Activated T-helper 1 cell treated with anti-CD3 and anti-CD28 coated beads, Interleukin-12 subunit alpha, Interleukin-12 subunit beta, Interleukin-2, Interleukin-4 antibody, amounts not matched to agents 30 ng/mL and 10 ng/mL and 1 ng/mL, durations not matched to agents 14 hours and 24 hours and 36 hours (primary cell): ENCODE results near the gene CDK5RAP2. TPM values are rescaled to one million over a fixed set of nuclear protein-coding genes. Genes with fewer than 3 reads are reported as not detected.

Source experiments
- DNase-seq: peaks from one replicate; pipeline ENCODE4 v3.0.0; 2021; ENCODE audit warnings: low spot score
- H3K27ac Mint-ChIP-seq: one replicate; pipeline ENCODE4 v1.8.0; 2021; ENCODE audit warnings: mild to moderate bottlenecking, mixed read lengths
- H3K27me3 Mint-ChIP-seq: one replicate; pipeline ENCODE4 v1.8.0; 2022; ENCODE audit warnings: mild to moderate bottlenecking, moderate library complexity, mixed read lengths; ENCODE audit not compliant: insufficient read depth
- H3K36me3 Mint-ChIP-seq: one replicate; pipeline ENCODE4 v1.8.0; 2021; ENCODE audit warnings: low read depth, mixed read lengths
- H3K4me1 Mint-ChIP-seq: one replicate; pipeline ENCODE4 v1.8.0; 2021; ENCODE audit warnings: low read depth, mixed read lengths
- H3K4me3 Mint-ChIP-seq: one replicate; pipeline ENCODE4 v1.8.0; 2021; ENCODE audit warnings: mild to moderate bottlenecking, moderate library complexity, mixed read lengths
- H3K9me3 Mint-ChIP-seq: one replicate; pipeline ENCODE4 v1.8.0; 2021; ENCODE audit warnings: mixed read lengths
- intact Hi-C: fragments of 100-400 bp; cut with micrococcal nuclease; formaldehyde crosslinking; loops from one replicate; pipeline ENCODE4 v1.15.1; 2024
- total RNA-seq: library from RNA; stranded (reverse); gene quantifications from 2 replicates; pipeline ENCODE4 v1.2.3, GENCODE V29; 2022

Gene CDK5RAP2
- total RNA-seq, 1 donor from 2014 or later = 60.3 TPM

DNA sequence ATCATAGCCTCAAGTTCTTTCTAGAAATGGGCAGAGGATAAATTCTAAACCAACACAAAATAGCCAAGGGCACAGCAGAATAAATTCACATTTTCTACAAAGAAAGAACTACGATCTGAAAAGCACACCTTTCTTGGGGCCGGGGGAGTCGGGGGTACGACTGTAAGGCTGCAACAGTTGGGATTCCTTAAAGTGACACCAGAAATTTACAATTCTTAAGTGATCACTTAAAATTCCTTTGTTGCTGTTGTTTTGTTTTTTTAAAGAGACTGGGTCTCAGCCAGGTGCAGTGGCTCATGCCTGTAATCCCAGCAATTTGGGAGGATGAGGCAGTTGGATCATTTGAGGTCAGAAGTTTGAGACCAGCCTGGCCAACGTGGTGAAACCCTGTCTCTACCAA, 95.8 kb downstream of the CDK5RAP2 start:
- Mint-ChIP-seq H3K4me1 (no peaks in the 10 kb centered on the region), H3K27ac (no peak overlapping the region), H3K9me3 (no peaks in the 10 kb centered on the region), H3K36me3 (peaks cover 28% of the 10 kb centered on the region), H3K4me3 (no peak overlapping the region), H3K27me3 (no peaks in the 10 kb centered on the region)
- intact Hi-C loops = no loop called here
- DNase-seq = no peak

DNA sequence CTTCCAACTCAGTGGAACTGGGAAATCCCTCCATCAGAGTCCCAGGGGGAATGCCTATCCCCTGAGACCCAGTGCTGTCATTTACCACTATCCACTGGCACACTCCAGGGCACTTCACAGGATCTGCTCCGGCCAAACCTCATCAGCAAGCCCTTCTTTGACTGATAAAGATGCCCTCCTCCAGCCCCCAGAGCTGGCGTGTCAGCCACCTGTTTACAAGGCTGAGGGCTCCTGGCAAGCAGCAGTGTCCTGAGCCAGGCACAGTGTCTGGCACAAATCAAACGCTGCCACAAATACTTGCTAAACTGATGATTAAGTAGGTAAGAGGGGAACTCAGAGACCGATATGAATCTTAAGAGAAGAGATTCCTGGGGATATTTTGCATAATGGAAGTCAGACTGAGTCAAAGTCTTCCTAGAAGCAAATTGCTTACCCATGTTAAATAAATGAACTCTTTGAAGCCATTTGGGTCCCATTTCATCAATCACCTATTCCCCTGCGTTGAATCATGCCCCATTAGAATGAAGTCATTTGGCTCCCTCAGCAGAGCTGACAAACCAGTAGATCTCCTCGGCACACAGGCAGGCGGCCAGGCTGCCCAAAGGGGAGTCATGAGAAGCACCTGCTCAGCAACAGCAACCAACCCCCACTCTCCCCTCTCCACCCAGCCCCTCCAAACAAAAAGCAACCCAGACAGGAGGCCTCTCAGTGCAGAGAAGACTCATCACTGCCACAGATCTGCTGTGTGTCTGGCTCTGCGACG, 97.4 kb downstream of the CDK5RAP2 start:
- Mint-ChIP-seq H3K9me3 (no peaks in the 10 kb centered on the region), H3K4me3 (no peak overlapping the region), H3K36me3 (peaks cover 20% of the 10 kb centered on the region), H3K27me3 (no peaks in the 10 kb centered on the region), H3K27ac (peak overlapping the region; percentile 53), H3K4me1 (no peaks in the 10 kb centered on the region)
- intact Hi-C loops = no loop called here
- DNase-seq = no peak

DNA sequence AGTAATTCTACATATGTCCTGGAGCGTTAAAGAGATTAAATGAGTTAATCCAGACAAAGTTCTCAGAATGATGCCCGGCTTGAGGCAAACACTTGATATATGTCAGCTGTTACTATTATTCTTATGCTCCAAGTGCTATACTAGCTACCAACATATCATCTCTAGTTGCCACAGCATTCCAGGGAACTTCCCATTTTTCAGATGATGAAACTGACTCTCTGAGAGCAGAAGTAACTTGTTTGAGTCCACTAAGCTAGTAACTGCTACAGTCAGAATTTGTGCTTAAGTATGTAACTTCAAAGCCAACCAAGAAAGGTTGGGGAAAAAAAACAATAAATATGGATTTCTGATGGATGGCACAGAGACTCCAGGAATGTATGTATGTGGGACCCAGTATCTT, 98.1 kb downstream of the CDK5RAP2 start:
- Mint-ChIP-seq H3K27me3 (no peaks in the 10 kb centered on the region), H3K4me1 (no peaks in the 10 kb centered on the region), H3K36me3 (peaks cover 20% of the 10 kb centered on the region), H3K9me3 (no peaks in the 10 kb centered on the region), H3K27ac (no peak overlapping the region), H3K4me3 (no peak overlapping the region)
- intact Hi-C loops = no loop called here
- DNase-seq = no peak

DNA sequence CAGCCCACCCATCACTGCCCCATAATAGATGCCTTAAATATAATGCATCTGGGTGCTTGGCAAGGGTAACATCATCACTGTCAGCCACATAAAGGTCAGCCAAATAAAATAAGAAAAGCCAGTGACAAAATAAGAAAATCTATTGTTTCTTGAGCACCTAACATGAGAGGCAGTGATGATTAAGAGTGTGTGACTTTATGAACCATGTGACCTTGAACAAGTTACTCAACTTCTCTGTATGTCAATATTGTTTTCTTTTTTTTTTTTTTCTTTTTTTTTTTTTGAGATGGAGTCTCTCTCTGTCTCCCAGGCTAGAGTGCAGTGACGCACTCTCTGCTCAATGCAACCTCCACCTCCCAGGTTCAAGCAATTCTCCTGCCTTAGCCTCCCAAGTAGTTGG, 98.7 kb downstream of the CDK5RAP2 start:
- Mint-ChIP-seq H3K4me3 (no peak overlapping the region), H3K9me3 (no peaks in the 10 kb centered on the region), H3K4me1 (no peaks in the 10 kb centered on the region), H3K36me3 (peaks cover 14% of the 10 kb centered on the region), H3K27ac (no peak overlapping the region), H3K27me3 (no peaks in the 10 kb centered on the region)
- intact Hi-C loops = no loop called here
- no peak for DNase-seq

DNA sequence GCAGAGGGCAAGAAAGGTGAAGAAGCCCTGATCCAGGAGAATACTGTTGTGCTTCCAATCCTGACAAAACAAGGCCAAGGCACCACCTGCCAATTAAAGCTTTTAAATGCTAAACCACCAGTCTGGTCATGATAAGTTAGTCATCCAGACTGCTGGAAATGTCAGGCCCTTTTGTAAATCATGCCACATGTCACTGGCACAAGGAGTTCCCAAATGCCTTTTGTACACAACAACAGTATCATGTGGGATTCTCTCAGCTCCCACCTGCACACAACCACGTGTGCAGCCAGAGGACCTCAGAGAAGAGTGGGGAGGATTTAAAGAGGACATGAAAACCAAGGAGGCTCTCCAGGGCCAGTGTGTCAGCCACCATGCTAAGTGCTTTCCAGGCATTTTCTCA, 99.3 kb downstream of the CDK5RAP2 start:
- no peak overlapping the region for H3K27ac Mint-ChIP-seq
- no peak overlapping the region for H3K4me3 Mint-ChIP-seq
- peaks cover under 1% of the 10 kb centered on the region for H3K4me1 Mint-ChIP-seq
- peaks cover 15% of the 10 kb centered on the region for H3K36me3 Mint-ChIP-seq
- no peaks in the 10 kb centered on the region for H3K9me3 Mint-ChIP-seq
- intact Hi-C loops = no loop called here
- H3K27me3 Mint-ChIP-seq = no peaks in the 10 kb centered on the region
- DNase-seq = no peak

DNA sequence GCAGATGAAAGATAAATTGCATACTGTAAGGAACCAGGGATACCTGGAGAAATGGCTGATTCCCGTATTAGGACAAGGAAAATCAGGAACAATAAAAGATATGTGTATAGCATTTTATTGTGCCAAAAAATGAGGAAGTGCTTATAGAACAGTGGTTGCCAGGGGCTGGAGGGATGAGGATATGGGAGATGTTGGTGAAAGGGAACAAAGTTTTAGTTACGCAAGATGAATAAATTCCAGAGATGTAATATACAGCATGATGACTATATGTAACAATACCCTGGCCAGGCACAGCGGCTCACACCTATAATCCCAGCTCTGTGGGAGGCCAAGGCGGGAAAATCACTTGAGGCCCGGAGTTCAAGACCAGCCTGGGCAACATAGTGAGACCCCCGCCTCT, 101.8 kb downstream of the CDK5RAP2 start:
- DNase-seq = no peak
- no peaks in the 10 kb centered on the region for H3K27me3 Mint-ChIP-seq
- H3K4me1 Mint-ChIP-seq = peaks cover 20% of the 10 kb centered on the region

DNA sequence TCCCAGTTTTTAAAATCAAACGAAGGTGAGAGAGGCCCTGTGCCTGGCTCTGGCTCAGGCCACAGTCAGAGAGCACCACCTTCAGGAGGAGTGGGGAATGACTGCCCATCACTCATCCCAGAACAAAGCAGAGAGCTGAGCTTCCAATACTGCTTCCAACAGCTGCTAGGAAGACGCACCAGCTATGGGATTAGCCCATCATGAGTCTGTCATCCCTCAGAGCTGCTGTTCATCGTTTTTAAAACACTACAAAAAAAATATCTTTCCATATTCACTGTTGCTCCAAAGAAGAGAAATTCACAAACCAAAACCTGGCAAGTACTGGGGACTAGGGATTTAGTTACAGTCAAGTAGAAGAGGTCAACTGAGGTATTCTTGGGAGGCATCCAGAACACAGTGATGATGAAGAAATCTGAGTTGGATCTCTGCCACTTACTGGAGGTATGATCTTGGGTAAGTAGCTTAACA, 102.4 kb downstream of the CDK5RAP2 start:
- Mint-ChIP-seq H3K4me1 (peaks cover 20% of the 10 kb centered on the region), H3K27me3 (no peaks in the 10 kb centered on the region), H3K27ac (no peak overlapping the region), H3K36me3 (peaks cover 14% of the 10 kb centered on the region), H3K4me3 (no peak overlapping the region), H3K9me3 (no peaks in the 10 kb centered on the region)
- intact Hi-C loops = loop anchor here (5.0 to 10.0 kb wide), 4 partner anchors 133 to 845 kb away; no protein-coding TSS in a partner anchor
- DNase-seq = peak; percentile 4

More for the DNA sequence above, 101.8 kb downstream of the CDK5RAP2 start:
- peaks cover 17% of the 10 kb centered on the region for H3K36me3 Mint-ChIP-seq
- H3K9me3 Mint-ChIP-seq = no peaks in the 10 kb centered on the region
- no peak overlapping the region for H3K4me3 Mint-ChIP-seq
- intact Hi-C loops = loop anchor here (5.0 to 10.0 kb wide), 4 partner anchors 133 to 846 kb away; no protein-coding TSS in a partner anchor
- no peak overlapping the region for H3K27ac Mint-ChIP-seq

DNA sequence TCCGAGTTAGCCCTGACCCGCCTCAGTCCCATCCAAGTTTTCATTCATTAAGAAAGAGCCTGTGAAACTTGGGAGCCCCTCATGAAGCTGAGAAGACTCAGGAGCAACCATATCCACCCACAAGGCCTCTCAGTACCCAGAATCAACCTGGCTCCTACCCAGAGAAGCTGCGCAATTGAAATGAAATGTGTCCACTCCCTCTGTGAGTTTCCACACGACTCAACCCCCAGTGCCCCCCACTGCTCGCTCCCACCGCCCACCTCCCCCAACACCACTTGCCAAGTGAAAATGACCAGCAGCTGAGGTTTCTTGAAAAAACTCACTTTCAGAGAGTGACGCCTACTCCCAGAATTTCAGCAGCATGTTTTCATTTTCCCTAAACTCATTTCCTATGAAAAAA, 104.6 kb downstream of the CDK5RAP2 start:
- intact Hi-C loops = loop anchor here (5.0 to 10.0 kb wide), 4 partner anchors 131 to 843 kb away; no protein-coding TSS in a partner anchor

DNA sequence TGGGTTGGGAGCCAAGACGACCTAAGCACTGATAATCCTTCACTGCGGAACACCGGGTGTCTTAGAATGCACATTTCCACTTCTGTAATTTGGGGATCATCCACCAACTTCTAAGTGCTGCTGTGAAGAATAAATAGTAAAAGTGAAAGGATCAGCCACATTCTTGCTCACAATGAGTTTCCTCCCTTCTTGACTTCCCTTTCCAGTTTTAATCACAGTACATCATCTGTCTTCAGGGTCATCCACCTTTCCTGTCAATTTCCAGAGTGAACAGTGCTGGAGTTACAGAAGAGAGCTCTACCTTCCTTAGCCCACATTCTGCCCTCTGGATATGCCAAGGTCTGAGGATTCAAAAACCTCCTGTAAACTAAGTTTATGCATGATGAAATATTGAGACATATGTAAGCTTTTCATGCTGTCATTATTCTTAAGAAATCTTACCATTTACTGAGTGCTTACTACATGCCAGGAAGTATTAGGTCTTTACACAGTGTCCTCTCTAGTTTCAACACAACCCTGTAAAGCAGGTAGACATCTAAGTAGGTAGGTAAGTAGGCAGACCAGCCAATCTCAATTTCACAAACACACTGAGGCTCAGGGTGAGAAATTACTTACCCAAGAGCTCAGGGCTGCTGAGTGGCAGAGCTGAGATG, 105.2 kb downstream of the CDK5RAP2 start:
- peaks cover 21% of the 10 kb centered on the region for H3K36me3 Mint-ChIP-seq
- no peak overlapping the region for H3K4me3 Mint-ChIP-seq
- no peak for DNase-seq
- no peaks in the 10 kb centered on the region for H3K9me3 Mint-ChIP-seq
- H3K27ac Mint-ChIP-seq = peak overlapping the region; percentile 37
- H3K4me1 Mint-ChIP-seq = peaks cover 20% of the 10 kb centered on the region
- H3K27me3 Mint-ChIP-seq = no peaks in the 10 kb centered on the region
- intact Hi-C loops = loop anchor here (5.0 to 10.0 kb wide), 4 partner anchors 130 to 842 kb away; no protein-coding TSS in a partner anchor

More for the DNA sequence above, 104.6 kb downstream of the CDK5RAP2 start:
- Mint-ChIP-seq H3K4me3 (no peak overlapping the region), H3K27me3 (no peaks in the 10 kb centered on the region), H3K36me3 (peaks cover 20% of the 10 kb centered on the region), H3K27ac (peak overlapping the region; percentile 37), H3K9me3 (no peaks in the 10 kb centered on the region), H3K4me1 (peaks cover 20% of the 10 kb centered on the region)
- no peak for DNase-seq

DNA sequence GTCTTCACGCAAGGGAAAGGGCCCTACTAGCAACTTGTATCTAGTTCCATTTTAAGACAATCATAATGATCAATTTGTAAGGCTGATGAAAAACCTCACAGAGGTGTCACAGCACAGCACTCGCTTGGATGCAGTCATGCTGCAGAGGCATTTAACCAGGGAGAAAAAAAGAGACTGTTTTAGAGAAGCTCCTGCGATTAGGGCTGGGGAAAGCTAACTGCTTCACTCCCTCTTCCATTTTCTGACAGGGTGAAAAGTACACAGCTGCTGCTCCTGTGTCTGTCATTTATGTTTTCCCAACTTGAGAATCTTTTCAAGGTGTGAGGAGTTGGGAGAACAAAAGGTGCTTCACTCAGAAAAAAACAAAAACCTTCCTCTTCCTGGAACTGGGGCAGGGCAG, 106.4 kb downstream of the CDK5RAP2 start:
- Mint-ChIP-seq H3K27ac (no peak overlapping the region), H3K36me3 (peaks cover 21% of the 10 kb centered on the region), H3K9me3 (no peaks in the 10 kb centered on the region)

DNA sequence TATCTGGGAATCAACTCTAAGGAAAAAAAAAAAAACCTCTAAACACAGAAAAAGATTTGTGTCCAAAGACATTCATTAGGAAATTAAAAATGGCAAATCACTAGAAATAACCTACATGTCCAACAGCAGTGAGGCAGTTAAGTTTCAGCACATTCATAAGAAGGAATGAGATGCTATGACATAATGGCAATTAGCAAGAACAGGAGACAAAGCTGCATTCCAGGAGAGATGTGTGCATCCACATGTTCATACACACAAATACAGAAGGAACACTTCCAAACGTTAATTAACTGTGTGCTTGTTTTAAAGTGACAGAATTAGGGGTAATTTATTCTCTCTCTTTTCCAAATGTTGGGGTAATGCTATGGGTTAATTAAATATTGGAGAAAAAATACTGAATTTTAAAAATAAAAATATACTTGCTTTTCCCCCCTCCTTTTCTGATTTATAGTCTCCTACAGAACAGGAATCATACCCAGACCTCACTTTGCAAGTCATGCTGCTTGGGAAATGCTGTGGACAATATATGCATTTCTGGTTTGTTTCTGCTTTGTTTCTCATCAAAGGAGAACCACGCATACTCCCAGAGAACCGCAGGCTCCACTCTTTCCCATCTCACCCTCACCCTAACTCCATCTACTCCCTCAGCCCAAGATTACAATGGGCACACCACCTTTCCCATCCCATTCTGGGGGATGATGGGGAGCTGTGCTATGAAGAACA, 114.1 kb downstream of the CDK5RAP2 start:
- Mint-ChIP-seq H3K4me1 (no peaks in the 10 kb centered on the region), H3K36me3 (peaks cover 25% of the 10 kb centered on the region), H3K9me3 (no peaks in the 10 kb centered on the region), H3K4me3 (no peak overlapping the region), H3K27ac (no peak overlapping the region), H3K27me3 (no peaks in the 10 kb centered on the region)
- intact Hi-C loops = no loop called here
- no peak for DNase-seq

More for the DNA sequence above, 106.4 kb downstream of the CDK5RAP2 start:
- Mint-ChIP-seq H3K4me1 (peaks cover 20% of the 10 kb centered on the region), H3K27me3 (no peaks in the 10 kb centered on the region), H3K4me3 (no peak overlapping the region)
- intact Hi-C loops = loop anchor here (10.0 kb wide), 2 partner anchors 129 to 439 kb away; no protein-coding TSS in a partner anchor
- no peak for DNase-seq

DNA sequence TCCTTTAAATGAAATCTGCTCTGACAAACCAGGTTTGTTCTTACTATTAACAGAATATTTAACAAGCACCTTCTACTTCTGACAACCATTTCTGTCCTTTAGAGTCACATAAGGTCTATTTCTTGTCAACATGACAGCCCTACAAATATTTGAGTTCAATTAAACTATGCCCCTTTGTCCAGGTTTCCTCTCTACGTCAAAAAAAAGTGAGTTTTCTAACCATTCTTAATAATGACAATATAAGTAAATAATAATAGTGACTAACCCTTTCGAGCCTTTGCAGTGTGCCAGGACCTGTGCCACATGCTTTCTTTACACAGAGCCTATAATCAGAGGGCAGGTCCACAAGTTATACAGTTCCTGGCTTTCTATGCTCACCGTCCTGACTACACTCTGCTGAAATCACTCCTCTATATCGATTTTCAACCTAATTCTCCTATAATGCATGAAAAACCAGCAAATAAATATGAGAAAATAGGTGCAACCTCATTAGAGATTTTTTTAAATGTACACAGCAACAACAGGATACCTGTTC, 115.0 kb downstream of the CDK5RAP2 start:
- H3K27ac Mint-ChIP-seq = no peak overlapping the region
- intact Hi-C loops = no loop called here
- no peaks in the 10 kb centered on the region for H3K9me3 Mint-ChIP-seq
- H3K27me3 Mint-ChIP-seq = no peaks in the 10 kb centered on the region
- peaks cover 21% of the 10 kb centered on the region for H3K36me3 Mint-ChIP-seq
- no peak for DNase-seq
- H3K4me1 Mint-ChIP-seq = no peaks in the 10 kb centered on the region
- H3K4me3 Mint-ChIP-seq = no peak overlapping the region
